ENCODE measurements around the gene DUOXA1.

The DUOXA1 gene

DNA sequence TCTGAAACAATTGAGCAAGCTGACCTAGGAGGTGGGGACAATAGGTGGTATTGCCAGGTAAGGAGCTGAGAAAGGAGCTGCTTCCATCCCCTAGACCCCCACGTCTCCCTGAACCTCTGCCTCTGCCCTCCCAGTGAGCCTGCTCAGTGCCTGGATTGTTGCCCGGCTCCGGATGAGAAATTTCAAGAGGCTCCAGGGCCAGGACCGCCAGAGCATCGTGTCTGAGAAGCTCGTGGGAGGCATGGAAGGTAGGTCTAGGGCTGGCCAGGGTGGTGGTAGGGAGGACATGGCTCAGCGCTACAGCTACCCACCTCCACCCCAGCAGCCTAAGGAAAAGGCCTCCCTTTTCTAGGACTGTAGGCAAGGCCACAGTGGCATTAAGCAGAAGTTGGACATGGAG, 13.4 kb upstream of the DUOXA1 start:
- Histone ChIP-seq H3K36me3 (ENCODE audit: insufficient read depth, low read length) (no peaks in the 10 kb centered on the region), H2AFZ (ENCODE audit: low read length) (no peak overlapping the region), H3K4me1 (ENCODE audit: insufficient read depth, low read length, poor library complexity, severe bottlenecking) (no peaks in the 10 kb centered on the region), H3K27me3 (ENCODE audit: insufficient read depth, low read length, poor library complexity, severe bottlenecking) (no peaks in the 10 kb centered on the region), H3K79me2 (ENCODE audit: insufficient read depth, low read length) (no peaks in the 10 kb centered on the region), H3K9me2 (replicated peaks; ENCODE audit: low read depth, low read length) (no peaks in the 10 kb centered on the region), H3K9me3 (ENCODE audit: insufficient read depth, low read depth, low read length) (no peaks in the 10 kb centered on the region), H4K20me1 (ENCODE audit: insufficient read depth, low read length, poor library complexity, severe bottlenecking) (no peaks in the 10 kb centered on the region), H3K9ac (ENCODE audit: low read depth, low read length, poor library complexity, severe bottlenecking) (no peak overlapping the region), H3K4me3 (ENCODE audit: low read length, poor library complexity, severe bottlenecking) (no peak overlapping the region), H3F3A (ENCODE audit: low read depth) (no peaks in the 10 kb centered on the region), H3K4me2 (ENCODE audit: low read depth, low read length, poor library complexity, severe bottlenecking) (no peak overlapping the region)
- TF ChIP-seq, protein P1, sequence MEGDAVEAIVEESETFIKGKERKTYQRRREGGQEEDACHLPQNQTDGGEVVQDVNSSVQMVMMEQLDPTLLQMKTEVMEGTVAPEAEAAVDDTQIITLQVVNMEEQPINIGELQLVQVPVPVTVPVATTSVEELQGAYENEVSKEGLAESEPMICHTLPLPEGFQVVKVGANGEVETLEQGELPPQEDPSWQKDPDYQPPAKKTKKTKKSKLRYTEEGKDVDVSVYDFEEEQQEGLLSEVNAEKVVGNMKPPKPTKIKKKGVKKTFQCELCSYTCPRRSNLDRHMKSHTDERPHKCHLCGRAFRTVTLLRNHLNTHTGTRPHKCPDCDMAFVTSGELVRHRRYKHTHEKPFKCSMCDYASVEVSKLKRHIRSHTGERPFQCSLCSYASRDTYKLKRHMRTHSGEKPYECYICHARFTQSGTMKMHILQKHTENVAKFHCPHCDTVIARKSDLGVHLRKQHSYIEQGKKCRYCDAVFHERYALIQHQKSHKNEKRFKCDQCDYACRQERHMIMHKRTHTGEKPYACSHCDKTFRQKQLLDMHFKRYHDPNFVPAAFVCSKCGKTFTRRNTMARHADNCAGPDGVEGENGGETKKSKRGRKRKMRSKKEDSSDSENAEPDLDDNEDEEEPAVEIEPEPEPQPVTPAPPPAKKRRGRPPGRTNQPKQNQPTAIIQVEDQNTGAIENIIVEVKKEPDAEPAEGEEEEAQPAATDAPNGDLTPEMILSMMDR (conservative IDR thresholded peaks at IDR 0.05; ENCODE audit: low read length) = no peak
- TF ChIP-seq EZH2phosphoT487 (IDR thresholded peaks at IDR 0.05; ENCODE audit: borderline replicate concordance) = no peak

DNA sequence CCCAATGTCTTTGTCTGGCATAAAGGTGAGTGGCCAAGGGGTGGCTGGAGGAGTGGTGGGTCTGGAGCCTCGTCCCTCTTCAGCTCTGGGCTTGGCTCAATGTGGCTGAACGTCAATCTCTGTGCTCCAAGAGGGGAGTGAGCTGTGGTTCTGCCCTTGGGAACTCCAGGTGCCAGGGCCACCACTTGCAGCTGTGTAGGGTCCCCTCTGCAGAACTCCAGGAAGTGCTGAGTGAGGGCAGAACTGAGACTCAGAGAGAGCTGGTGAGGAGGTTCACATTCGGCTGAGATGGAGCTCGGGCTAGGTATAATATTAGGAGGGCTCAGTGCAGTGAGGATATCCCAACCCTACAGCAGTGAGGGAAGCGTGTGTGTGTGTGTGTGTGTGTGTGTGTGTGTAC, 11.7 kb upstream of the DUOXA1 start:
- Histone ChIP-seq H3K9me3 (ENCODE audit: insufficient read depth, low read depth, low read length) (no peaks in the 10 kb centered on the region), H3K79me2 (ENCODE audit: insufficient read depth, low read length) (no peaks in the 10 kb centered on the region), H3K36me3 (ENCODE audit: insufficient read depth, low read length) (no peaks in the 10 kb centered on the region), H3K4me2 (ENCODE audit: low read depth, low read length, poor library complexity, severe bottlenecking) (no peak overlapping the region), H3K4me3 (ENCODE audit: low read length, poor library complexity, severe bottlenecking) (no peak overlapping the region), H3K27me3 (ENCODE audit: insufficient read depth, low read length, poor library complexity, severe bottlenecking) (no peaks in the 10 kb centered on the region), H4K20me1 (ENCODE audit: insufficient read depth, low read length, poor library complexity, severe bottlenecking) (no peaks in the 10 kb centered on the region), H3F3A (ENCODE audit: low read depth) (no peaks in the 10 kb centered on the region), H3K9ac (ENCODE audit: low read depth, low read length, poor library complexity, severe bottlenecking) (no peak overlapping the region), H2AFZ (ENCODE audit: low read length) (no peak overlapping the region), H3K4me1 (ENCODE audit: insufficient read depth, low read length, poor library complexity, severe bottlenecking) (no peaks in the 10 kb centered on the region), H3K9me2 (replicated peaks; ENCODE audit: low read depth, low read length) (no peaks in the 10 kb centered on the region)
- no peak for TF ChIP-seq EZH2phosphoT487 (IDR thresholded peaks at IDR 0.05; ENCODE audit: borderline replicate concordance)
- TF ChIP-seq, protein P1 (conservative IDR thresholded peaks at IDR 0.05; ENCODE audit: low read length) = no peak

DNA sequence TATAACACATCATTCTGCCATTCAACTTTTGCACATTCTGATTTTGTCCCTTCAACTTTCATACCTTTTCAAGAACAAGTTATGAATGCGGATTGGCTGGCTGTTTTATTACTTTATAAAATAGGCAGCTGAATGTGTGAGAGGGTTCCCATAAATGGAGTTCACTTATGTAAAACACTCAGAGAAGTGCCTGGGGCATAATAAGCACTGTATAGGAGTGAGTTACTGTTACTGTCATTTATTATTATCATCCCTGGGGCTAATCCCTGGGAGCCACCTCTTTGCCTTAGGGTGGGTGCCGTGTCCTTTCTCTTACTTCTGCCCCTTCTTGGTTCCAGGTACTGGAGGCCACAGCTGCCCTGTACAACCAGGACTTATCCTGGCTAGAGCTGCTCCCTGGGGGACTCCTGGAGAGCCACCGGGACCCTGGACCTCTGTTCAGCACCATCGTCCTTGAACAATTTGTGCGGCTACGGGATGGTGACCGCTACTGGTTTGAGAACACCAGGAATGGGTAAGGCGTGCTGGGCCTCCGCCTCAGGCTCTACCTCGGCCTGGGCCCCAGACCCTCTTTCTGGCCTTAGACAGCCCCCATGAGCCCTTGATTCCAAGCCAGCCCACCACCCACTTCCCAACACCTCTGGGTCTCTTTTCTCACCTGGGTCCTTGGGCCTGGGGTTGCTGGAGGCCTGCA, 11.0 kb upstream of the DUOXA1 start:
- H3K36me3 ChIP-seq (ENCODE audit: insufficient read depth, low read length) = no peaks in the 10 kb centered on the region
- no peaks in the 10 kb centered on the region for H3K79me2 ChIP-seq (ENCODE audit: insufficient read depth, low read length)
- no peaks in the 10 kb centered on the region for H3F3A ChIP-seq (ENCODE audit: low read depth)
- no peak overlapping the region for H3K4me2 ChIP-seq (ENCODE audit: low read depth, low read length, poor library complexity, severe bottlenecking)
- no peaks in the 10 kb centered on the region for H3K9me2 ChIP-seq (replicated peaks; ENCODE audit: low read depth, low read length)
- H2AFZ ChIP-seq (ENCODE audit: low read length) = no peak overlapping the region
- no peaks in the 10 kb centered on the region for H3K4me1 ChIP-seq (ENCODE audit: insufficient read depth, low read length, poor library complexity, severe bottlenecking)
- no peaks in the 10 kb centered on the region for H4K20me1 ChIP-seq (ENCODE audit: insufficient read depth, low read length, poor library complexity, severe bottlenecking)
- TF ChIP-seq, protein P1 (conservative IDR thresholded peaks at IDR 0.05; ENCODE audit: low read length) = no peak
- no peak for TF ChIP-seq EZH2phosphoT487 (IDR thresholded peaks at IDR 0.05; ENCODE audit: borderline replicate concordance)
- H3K9ac ChIP-seq (ENCODE audit: low read depth, low read length, poor library complexity, severe bottlenecking) = no peak overlapping the region
- H3K9me3 ChIP-seq (ENCODE audit: insufficient read depth, low read depth, low read length) = no peaks in the 10 kb centered on the region
- H3K4me3 ChIP-seq (ENCODE audit: low read length, poor library complexity, severe bottlenecking) = no peak overlapping the region
- H3K27me3 ChIP-seq (ENCODE audit: insufficient read depth, low read length, poor library complexity, severe bottlenecking) = no peaks in the 10 kb centered on the region

Data from Loucy (cell line).